Psoas muscle (tissue), 8 donors: ENCODE results near the gene SF3A1. TPM values are rescaled to one million over a fixed set of nuclear protein-coding genes. Genes with fewer than 3 reads are reported as not detected.

Source experiments
- ATAC-seq, 4 donors: fragments of 200-7000 bp; cut with Tn5 transposase; one replicate each; pipeline ENCODE4 v1.9.1; 2020; ENCODE audit warnings: moderate library complexity in 3 of 4, mild to moderate bottlenecking in 2 of 4
- DNase-seq, 2 donors: peaks; one replicate each; pipeline ENCODE4 v3.0.0-alpha.2; 2020
- H3K27ac ChIP-seq: fragments of 200-600 bp; one replicate; pipeline ENCODE4 v1.8.0; 2022
- H3K27me3 ChIP-seq, 3 donors: fragments of 200-600 bp in 1 of 3; one replicate each; pipeline versions ENCODE4 v1.6.1 to v1.8.0; 2013 to 2022; ENCODE audit warnings: low read length in 2 of 3, mild to moderate bottlenecking in 2 of 3, moderate library complexity in 1 of 3; ENCODE audit not compliant: insufficient read depth in 3 of 3
- H3K36me3 ChIP-seq, 2 donors: fragments of 200-600 bp in 1 of 2; one replicate each; pipeline versions ENCODE4 v1.6.1 to v1.8.0; 2013 to 2022; ENCODE audit warnings: low read depth in 1 of 2, mild to moderate bottlenecking in 1 of 2, moderate library complexity in 1 of 2; ENCODE audit not compliant: insufficient read depth in 1 of 2
- H3K4me1 ChIP-seq: fragments of 200-600 bp; one replicate; pipeline ENCODE4 v1.8.0; 2022
- H3K4me3 ChIP-seq: fragments of 200-600 bp; one replicate; pipeline ENCODE4 v1.8.0; 2022; ENCODE audit warnings: mild to moderate bottlenecking
- H3K9me3 ChIP-seq: fragments of 200-600 bp; one replicate; pipeline ENCODE4 v1.8.0; 2022
- CTCF ChIP-seq: fragments of 200-600 bp; IDR thresholded peaks from one replicate; pipeline ENCODE4 v1.8.0; 2022; ENCODE audit warnings: antibody characterized with exemption
- WGBS, 3 donors: extraction: QIAGEN DNeasy Blood & Tissue Kit; methylation state at CpG; one replicate each; pipeline versions ENCODE4 v1.1.6 to v1.1.7; 2013; 5-methylcytosine and 5-hydroxymethylcytosine counted together
- intact Hi-C, 2 donors: fragments of 100-400 bp; cut with DNase I; formaldehyde crosslinking; loops; one replicate each; pipeline versions ENCODE4 v1.11.0 to v1.14.2; 2022
- polyA plus RNA-seq, 3 donors: library from polyadenylated mRNA; stranded (reverse); fragments of 200-250 nt; gene quantifications; one replicate each; pipeline ENCODE4 v1.2.3, GENCODE V29; 2013
- total RNA-seq, 4 donors: library from RNA; stranded (reverse); fragmentation: NEBNext Ultra II Directional in 2 of 4; extraction: Animal tissue kit (Norgen Biotek cat#: 25700) in 2 of 4; gene quantifications; one replicate each; pipeline versions ENCODE4 v1.2.1 to v1.2.4, GENCODE V29; 2021 to 2023
- donor health status: healthy with polysubstance abuse.
- donor health status: DM: no; HTN: no; CAD: no; lungs with moderate emphysema.
- donor health status: Bipolar disorder and iron deficiency.
- donor health status: healthy.
- donor health status: DM: yes; HTN: yes; CAD: no.
- donor health status: DM: no; HTN: no; CAD: no.
- donor health status: DM: no; HTN: no; CAD: no.
- donor health status: DM: yes; HTN: yes; CAD: no.

Gene SF3A1
- total and polyA plus RNA-seq, 7 donors: 21.6 to 146 (median 107) TPM

GRCh38 chr22:30327864-30328345 lies 28.8 kb downstream of the SF3A1 start:
- intact Hi-C loops: loop anchor here in 1 of 2 donors (5.0 kb wide), 1 partner anchor 36 kb away; no protein-coding TSS in a partner anchor

GRCh38 chr22:30326706-30327362 lies 29.9 kb downstream of the SF3A1 start, which contains the start of gene TBC1D10A:
Gene TBC1D10A, minus strand, starts transcription at chr22:30326941. Its CDS starts 60 bp downstream, at chr22:30326881.
- Histone ChIP-seq H3K36me3 (peaks cover 0 to 16% of the 10 kb centered on the region in 2 donors), H3K27me3 (no peaks in the 10 kb centered on the region), H3K27ac (peak within 1 kb of the TSS; percentile 54), H3K4me1 (peaks cover 23% of the 10 kb centered on the region), H3K9me3 (no peaks in the 10 kb centered on the region), H3K4me3 (peak within 1 kb of the TSS; percentile 88)
- DNase-seq: peak; percentile 90 to 93
- intact Hi-C loops: loop anchor here in 1 of 2 donors (5.0 kb wide), 1 partner anchor 35 kb away; no protein-coding TSS in a partner anchor
- peak; percentile 95 to 98 (median 96) for ATAC-seq
- WGBS, 3 donors: 2 to 3% (median 2%) methylated on average over 42 to 69 of the region's 69 CpGs
- TF ChIP-seq CTCF: no peak

More at GRCh38 chr22:30327864-30328345, 28.8 kb downstream of the SF3A1 start:
- 82 to 84% (median 83%) methylated on average over 5 of the region's 5 CpGs for WGBS, 3 donors
- Histone ChIP-seq H3K4me1 (peaks cover 23% of the 10 kb centered on the region), H3K36me3 (peaks cover 0 to 25% of the 10 kb centered on the region in 2 donors), H3K4me3 (no peak overlapping the region), H3K27me3 (no peaks in the 10 kb centered on the region), H3K27ac (no peak overlapping the region), H3K9me3 (no peaks in the 10 kb centered on the region)
- TF ChIP-seq CTCF: no peak
- DNase-seq (no peak), ATAC-seq (no peak)

GRCh38 chr22:30326255-30326705 lies 30.4 kb downstream of the SF3A1 start:
- no peak for TF ChIP-seq CTCF
- WGBS, 3 donors: 1 to 3% (median 1%) methylated on average over 13 to 34 of the region's 34 CpGs
- peaks cover 23% of the 10 kb centered on the region for H3K4me1 ChIP-seq
- H3K4me3 ChIP-seq: peak overlapping the region; percentile 88
- H3K9me3 ChIP-seq: no peaks in the 10 kb centered on the region
- H3K36me3 ChIP-seq: peaks cover 0 to 11% of the 10 kb centered on the region in 2 donors
- DNase-seq (peak; percentile 38 to 60), ATAC-seq (peak; percentile 26 to 44 (median 33))
- intact Hi-C loops: loop anchor here in 1 of 2 donors (5.0 kb wide), 1 partner anchor 34 kb away; no protein-coding TSS in a partner anchor
- H3K27me3 ChIP-seq: no peaks in the 10 kb centered on the region
- peak overlapping the region; percentile 54 for H3K27ac ChIP-seq

GRCh38 chr22:30325724-30326254 lies 30.9 kb downstream of the SF3A1 start:
- peaks cover 23% of the 10 kb centered on the region for H3K4me1 ChIP-seq
- intact Hi-C loops: loop anchor here in 1 of 2 donors (5.0 kb wide), 1 partner anchor 33 kb away; no protein-coding TSS in a partner anchor
- no peak overlapping the region for H3K27ac ChIP-seq
- no peaks in the 10 kb centered on the region for H3K9me3 ChIP-seq
- no peak for TF ChIP-seq CTCF
- DNase-seq (no peak), ATAC-seq (no peak)
- peaks cover 0 to 6% of the 10 kb centered on the region in 2 donors for H3K36me3 ChIP-seq
- 45 to 49% (median 47%) methylated on average over 14 of the region's 14 CpGs for WGBS, 3 donors
- no peaks in the 10 kb centered on the region for H3K27me3 ChIP-seq
- peak overlapping the region; percentile 88 for H3K4me3 ChIP-seq
